GM23338 (cell line): ENCODE measurements around the gene ULK2. TPM values are rescaled to one million over a fixed set of nuclear protein-coding genes. Genes with fewer than 3 reads are reported as not detected.
A peak's percentile ranks its signal among the peaks of the same experiment; 100 is the strongest.

Source experiments
- ATAC-seq: fragments of 200-7000 bp; cut with Tn5 transposase; 3 replicates; pipeline ENCODE4 v1.9.1; 2020
- DNase-seq: peaks from one replicate; pipeline ENCODE4 v3.0.0-alpha.2; 2015; ENCODE audit warnings: low spot score
- H2AFZ ChIP-seq: fragments of 200-600 bp; sonication (generic); 2 replicates; pipeline ENCODE4 v1.8.0; 2016; ENCODE audit warnings: antibody characterized with exemption, mild to moderate bottlenecking, moderate library complexity
- H3F3A ChIP-seq: fragments of 200-600 bp; sonication (generic); replicated peaks from 2 replicates; pipeline ENCODE4 v1.8.0; 2017; ENCODE audit warnings: antibody characterized with exemption, mixed run types, low read depth
- H3K27ac ChIP-seq: fragments of 200-600 bp; sonication (generic); 2 replicates; pipeline ENCODE4 v1.6.1; 2016; ENCODE audit warnings: low read depth
- H3K27me3 ChIP-seq: fragments of 200-600 bp; sonication (generic); 2 replicates; pipeline ENCODE4 v1.8.0; 2016; ENCODE audit warnings: mild to moderate bottlenecking, mixed run types, moderate library complexity; ENCODE audit not compliant: insufficient read depth
- H3K36me3 ChIP-seq: fragments of 200-600 bp; sonication (generic); 2 replicates; pipeline ENCODE4 v1.8.0; 2016; ENCODE audit warnings: mild to moderate bottlenecking; ENCODE audit not compliant: insufficient read depth
- H3K4me1 ChIP-seq: fragments of 200-600 bp; sonication (generic); 2 replicates; pipeline ENCODE4 v1.8.0; 2016; ENCODE audit warnings: mild to moderate bottlenecking, moderate library complexity; ENCODE audit not compliant: insufficient read depth
- H3K4me2 ChIP-seq: fragments of 200-600 bp; sonication (generic); 2 replicates; pipeline ENCODE4 v1.7.1; 2017; ENCODE audit warnings: mixed run types
- H3K4me3 ChIP-seq: fragments of 200-600 bp; sonication (generic); 2 replicates; pipeline ENCODE4 v1.6.1; 2016; ENCODE audit warnings: mixed run types
- H3K79me2 ChIP-seq: fragments of 200-600 bp; sonication (generic); replicated peaks from 2 replicates; pipeline ENCODE4 v1.8.0; 2017; ENCODE audit warnings: mild to moderate bottlenecking; ENCODE audit not compliant: insufficient read depth
- H3K9me2 ChIP-seq: fragments of 200-600 bp; sonication (generic); 2 replicates; pipeline ENCODE4 v1.8.0; 2017; ENCODE audit not compliant: insufficient read depth
- H4K20me1 ChIP-seq: fragments of 200-600 bp; sonication (generic); replicated peaks from 2 replicates; pipeline ENCODE4 v1.8.0; 2017; ENCODE audit warnings: mild to moderate bottlenecking; ENCODE audit not compliant: insufficient read depth
- H3K27ac Mint-ChIP-seq: 2 replicates; pipeline ENCODE4 v1.8.0; 2020; ENCODE audit warnings: inconsistent platforms, mild to moderate bottlenecking, moderate library complexity, mixed read lengths
- H3K27me3 Mint-ChIP-seq: 3 replicates; pipeline ENCODE4 v1.8.0; 2022; ENCODE audit warnings: low read depth, mild to moderate bottlenecking, moderate library complexity, mixed read lengths, inconsistent platforms; ENCODE audit not compliant: insufficient read depth, poor library complexity
- H3K36me3 Mint-ChIP-seq: 3 replicates; pipeline ENCODE4 v1.8.0; 2021; ENCODE audit warnings: low read depth, mild to moderate bottlenecking, inconsistent platforms, moderate library complexity, mixed read lengths
- H3K4me1 Mint-ChIP-seq: 3 replicates; pipeline ENCODE4 v1.8.0; 2020; ENCODE audit warnings: mild to moderate bottlenecking, inconsistent platforms, mixed read lengths
- H3K4me3 Mint-ChIP-seq: 3 replicates; pipeline ENCODE4 v1.8.0; 2021; ENCODE audit warnings: moderate library complexity, mild to moderate bottlenecking, inconsistent platforms, mixed read lengths
- H3K9me3 Mint-ChIP-seq: 3 replicates; pipeline ENCODE4 v1.8.0; 2020; ENCODE audit warnings: moderate library complexity, mild to moderate bottlenecking, inconsistent platforms, mixed read lengths
- CREB1 ChIP-seq: fragments of 250-450 bp; sonication (Bioruptor Pico); IDR thresholded peaks from 2 replicates; pipeline ENCODE4 v1.5.0; 2020; ENCODE audit warnings: low read depth, mild to moderate bottlenecking, moderate library complexity
- CTCF ChIP-seq, 2 experiments: fragments of 200-600 bp in 1 of 2; sonication (generic) in 1 of 2; conservative IDR thresholded peaks; 2 replicates each; pipeline versions ENCODE4 v1.5.1 to v1.6.1; 2016 to 2017; ENCODE audit warnings: antibody characterized with exemption in 2 of 2, low read depth in 2 of 2, mild to moderate bottlenecking in 2 of 2, moderate library complexity in 1 of 2
- JUNB ChIP-seq: IDR thresholded peaks from one replicate; pipeline ENCODE4 v1.6.1; 2016; ENCODE audit warnings: antibody characterized with exemption; ENCODE audit not compliant: unreplicated experiment
- POLR2AphosphoS5 ChIP-seq: IDR thresholded peaks from 2 replicates; pipeline ENCODE4 v1.6.1; 2016; ENCODE audit warnings: antibody characterized with exemption, low read depth
- STAT1 ChIP-seq: IDR thresholded peaks from one replicate; pipeline ENCODE4 v1.6.1; 2016; ENCODE audit warnings: antibody characterized with exemption; ENCODE audit not compliant: unreplicated experiment
- polyA plus RNA-seq: library from polyadenylated mRNA; unstranded; fragments of >200 nt; fragmentation: Nextera tagmentation; extraction: Ambion mirVana; gene quantifications from 2 replicates; pipeline ENCODE4 v1.2.1, GENCODE V29; 2016
- total RNA-seq: library from RNA; depleted of rRNA; stranded (reverse); fragments of >200 nt; shearing (Covaris generic); gene quantifications from 2 replicates; pipeline ENCODE4 v1.2.3, GENCODE V29; 2014
- TF ChIP-seq, protein P1 (sequence below): IDR thresholded peaks from one replicate; pipeline ENCODE4 v1.6.1; 2018; ENCODE audit warnings: antibody characterized with exemption; ENCODE audit not compliant: unreplicated experiment

ULK2 gene
- total and polyA plus RNA-seq, 2 experiments from 2014 or later: 1.6 to 3.0 TPM

- H3F3A ChIP-seq: no peaks in the 10 kb centered on the region
- no peaks in the 10 kb centered on the region for H3K4me1 ChIP-seq
- no peak for DNase-seq
- no peak for ATAC-seq
- no peak overlapping the region for H3K27ac ChIP-seq
- no peak overlapping the region for H3K27ac Mint-ChIP-seq
- H3K4me3 ChIP-seq: no peak overlapping the region
- H3K9me3 Mint-ChIP-seq: no peaks in the 10 kb centered on the region
- H3K36me3 Mint-ChIP-seq: no peaks in the 10 kb centered on the region
- H3K79me2 ChIP-seq: no peaks in the 10 kb centered on the region
- no peaks in the 10 kb centered on the region for H3K27me3 ChIP-seq
- H4K20me1 ChIP-seq: no peaks in the 10 kb centered on the region
- no peak overlapping the region for H3K4me2 ChIP-seq
- no peaks in the 10 kb centered on the region for H3K36me3 ChIP-seq
- H2AFZ ChIP-seq: no peak overlapping the region
- no peaks in the 10 kb centered on the region for H3K27me3 Mint-ChIP-seq
- no peak overlapping the region for H3K4me3 Mint-ChIP-seq
- H3K9me2 ChIP-seq: no peaks in the 10 kb centered on the region
- no peaks in the 10 kb centered on the region; the same call in 2 of the 3 replicates for H3K4me1 Mint-ChIP-seq
- no peak for TF ChIP-seq JUNB
- no peak for TF ChIP-seq STAT1
- no peak for TF ChIP-seq POLR2AphosphoS5
- TF ChIP-seq, protein P1, sequence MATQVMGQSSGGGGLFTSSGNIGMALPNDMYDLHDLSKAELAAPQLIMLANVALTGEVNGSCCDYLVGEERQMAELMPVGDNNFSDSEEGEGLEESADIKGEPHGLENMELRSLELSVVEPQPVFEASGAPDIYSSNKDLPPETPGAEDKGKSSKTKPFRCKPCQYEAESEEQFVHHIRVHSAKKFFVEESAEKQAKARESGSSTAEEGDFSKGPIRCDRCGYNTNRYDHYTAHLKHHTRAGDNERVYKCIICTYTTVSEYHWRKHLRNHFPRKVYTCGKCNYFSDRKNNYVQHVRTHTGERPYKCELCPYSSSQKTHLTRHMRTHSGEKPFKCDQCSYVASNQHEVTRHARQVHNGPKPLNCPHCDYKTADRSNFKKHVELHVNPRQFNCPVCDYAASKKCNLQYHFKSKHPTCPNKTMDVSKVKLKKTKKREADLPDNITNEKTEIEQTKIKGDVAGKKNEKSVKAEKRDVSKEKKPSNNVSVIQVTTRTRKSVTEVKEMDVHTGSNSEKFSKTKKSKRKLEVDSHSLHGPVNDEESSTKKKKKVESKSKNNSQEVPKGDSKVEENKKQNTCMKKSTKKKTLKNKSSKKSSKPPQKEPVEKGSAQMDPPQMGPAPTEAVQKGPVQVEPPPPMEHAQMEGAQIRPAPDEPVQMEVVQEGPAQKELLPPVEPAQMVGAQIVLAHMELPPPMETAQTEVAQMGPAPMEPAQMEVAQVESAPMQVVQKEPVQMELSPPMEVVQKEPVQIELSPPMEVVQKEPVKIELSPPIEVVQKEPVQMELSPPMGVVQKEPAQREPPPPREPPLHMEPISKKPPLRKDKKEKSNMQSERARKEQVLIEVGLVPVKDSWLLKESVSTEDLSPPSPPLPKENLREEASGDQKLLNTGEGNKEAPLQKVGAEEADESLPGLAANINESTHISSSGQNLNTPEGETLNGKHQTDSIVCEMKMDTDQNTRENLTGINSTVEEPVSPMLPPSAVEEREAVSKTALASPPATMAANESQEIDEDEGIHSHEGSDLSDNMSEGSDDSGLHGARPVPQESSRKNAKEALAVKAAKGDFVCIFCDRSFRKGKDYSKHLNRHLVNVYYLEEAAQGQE: no peak
Measured at GRCh38 chr17:19730843-19731242, 136.9 kb downstream of the ULK2 start.

- no peak for TF ChIP-seq CREB1 (CRISPR knock-in tag)
- no peak for TF ChIP-seq CTCF (conservative IDR thresholded peaks at IDR 0.05; ENCODE audit: low read depth in 2 of 2)
- TF ChIP-seq STAT1: no peak
- TF ChIP-seq, protein P1: no peak
- H3K4me2 ChIP-seq: no peak overlapping the region
- Mint-ChIP-seq H3K27ac (no peak overlapping the region), H3K4me1 (no peaks in the 10 kb centered on the region; the same call in 2 of the 3 replicates), H3K4me3 (no peak overlapping the region), H3K27me3 (no peaks in the 10 kb centered on the region), H3K36me3 (no peaks in the 10 kb centered on the region; the same call in 2 of the 3 replicates), H3K9me3 (no peaks in the 10 kb centered on the region)
- H3K27me3 ChIP-seq: no peaks in the 10 kb centered on the region
- no peaks in the 10 kb centered on the region for H3K36me3 ChIP-seq
- no peaks in the 10 kb centered on the region for H3K9me2 ChIP-seq
- H2AFZ ChIP-seq: peak overlapping the region; percentile 28; the same call in 1 of the 2 replicates
- no peak overlapping the region for H3K4me3 ChIP-seq
- no peak overlapping the region for H3K27ac ChIP-seq
- no peaks in the 10 kb centered on the region for H4K20me1 ChIP-seq
- no peaks in the 10 kb centered on the region for H3F3A ChIP-seq
- no peaks in the 10 kb centered on the region for H3K4me1 ChIP-seq
- DNase-seq (no peak), ATAC-seq (no peak)
- no peaks in the 10 kb centered on the region for H3K79me2 ChIP-seq
Measured at GRCh38 chr17:19729900-19730299, 137.8 kb downstream of the ULK2 start.
